ENCODE data around the gene APC. TPM values are rescaled to one million over a fixed set of nuclear protein-coding genes. Genes with fewer than 3 reads are reported as not detected.

The APC gene
- total and polyA plus RNA-seq, 2 donors (not counting 3 experiments of a cell fraction or from before 2014, with no cell fraction given): 11.2 to 39.6 TPM

DNA sequence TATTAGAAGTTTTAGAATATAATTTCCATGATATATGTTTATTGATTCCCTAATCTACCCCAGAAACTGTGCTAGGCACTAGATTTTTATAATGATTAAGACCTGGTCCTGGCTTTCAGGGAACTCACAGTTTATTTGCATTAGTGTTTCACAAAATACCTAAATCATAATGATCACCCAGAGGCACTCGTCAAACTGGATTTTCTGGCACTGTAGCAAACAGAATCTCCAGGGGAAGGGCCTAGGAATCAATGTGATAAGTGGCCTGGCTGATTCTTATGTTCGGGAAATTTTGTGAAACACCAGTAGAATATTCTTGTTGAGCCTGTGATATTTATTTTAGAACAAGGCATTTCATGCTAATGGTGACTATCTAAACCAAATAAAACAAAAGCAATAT, 86.0 kb downstream of the APC start:
- H3K4me1 ChIP-seq (ENCODE audit: control insufficient read depth, extremely low read depth, insufficient read depth, low read length): no peaks in the 10 kb centered on the region
- ChIA-PET CTCF (no interaction called here), POLR2A (no interaction called here)
- H3K36me3 ChIP-seq (ENCODE audit: control insufficient read depth in 2 of 2, extremely low read depth in 1 of 2, insufficient read depth in 2 of 2, low read length in 2 of 2): peaks cover 10 to 17% of the 10 kb centered on the region in 2 experiments
- H2AFZ ChIP-seq (ENCODE audit: low read depth, low read length): no peak overlapping the region
- dilution Hi-C loops (cut with MboI; ENCODE audit: extremely low pct_ligation_motif_present, low sequenced_read_pairs) (no loop called here), intact Hi-C loops (cut with micrococcal nuclease) (no loop called here)
- no peak for TF ChIP-seq MYC (IDR thresholded peaks at IDR 0.05; ENCODE audit: low read depth, low read length)
- no peak for TF ChIP-seq GATA2 (IDR thresholded peaks at IDR 0.05; ENCODE audit: insufficient read depth, insufficient read length, low read depth, low read length)
- no peak for TF ChIP-seq FOS (IDR thresholded peaks at IDR 0.05; ENCODE audit: borderline replicate concordance, insufficient read depth, low read length)
- TF ChIP-seq POLR2AphosphoS5 (IDR thresholded peaks at IDR 0.05; ENCODE audit: insufficient read depth, low read depth, low read length): no peak
- TF ChIP-seq JUN (IDR thresholded peaks at IDR 0.05; ENCODE audit: borderline replicate concordance, insufficient read depth, insufficient read length, low read depth): no peak
- TF ChIP-seq, protein P1, sequence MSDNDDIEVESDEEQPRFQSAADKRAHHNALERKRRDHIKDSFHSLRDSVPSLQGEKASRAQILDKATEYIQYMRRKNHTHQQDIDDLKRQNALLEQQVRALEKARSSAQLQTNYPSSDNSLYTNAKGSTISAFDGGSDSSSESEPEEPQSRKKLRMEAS (IDR thresholded peaks at IDR 0.05; ENCODE audit: insufficient read depth, insufficient read length): no peak
- no peak for TF ChIP-seq POLR2A (IDR thresholded peaks at IDR 0.05; ENCODE audit: low read depth, low read length)
- no peaks in the 10 kb centered on the region for H4K20me1 ChIP-seq (replicated peaks; ENCODE audit: control insufficient read depth, extremely low read depth, insufficient read depth, low read length)
- H3K9me3 ChIP-seq (replicated peaks; ENCODE audit: control insufficient read depth, insufficient read depth, low read length): no peaks in the 10 kb centered on the region
- DNase-seq (ENCODE audit: low read depth, low spot score): no peak
- no TSS peak for BruUV-seq (replicated peaks)
- no peak overlapping the region for H3K4me2 ChIP-seq (ENCODE audit: insufficient read depth, low read length)
- FAIRE-seq: no peak
- H3K79me2 ChIP-seq (ENCODE audit: control insufficient read depth, insufficient read depth, low read length): no peaks in the 10 kb centered on the region
- no peak overlapping the region for H3K27ac ChIP-seq (ENCODE audit: insufficient read depth, low read depth, low read length)
- H3K4me3 ChIP-seq (replicated peaks in 1 of 3; ENCODE audit: insufficient read depth in 1 of 3, low read depth in 1 of 3, low read length in 3 of 3): no peak overlapping the region
- peaks cover 2% of the 10 kb centered on the region for H3K9me1 ChIP-seq (replicated peaks; ENCODE audit: control insufficient read depth, extremely low read depth, insufficient read depth, low read length)
- H3K9ac ChIP-seq (replicated peaks; ENCODE audit: extremely low read depth, insufficient read depth, low read length): no peak overlapping the region
- H3K27me3 ChIP-seq (ENCODE audit: control insufficient read depth in 2 of 2, insufficient read depth in 2 of 2, low read length in 2 of 2): no peaks in the 10 kb centered on the region

DNA sequence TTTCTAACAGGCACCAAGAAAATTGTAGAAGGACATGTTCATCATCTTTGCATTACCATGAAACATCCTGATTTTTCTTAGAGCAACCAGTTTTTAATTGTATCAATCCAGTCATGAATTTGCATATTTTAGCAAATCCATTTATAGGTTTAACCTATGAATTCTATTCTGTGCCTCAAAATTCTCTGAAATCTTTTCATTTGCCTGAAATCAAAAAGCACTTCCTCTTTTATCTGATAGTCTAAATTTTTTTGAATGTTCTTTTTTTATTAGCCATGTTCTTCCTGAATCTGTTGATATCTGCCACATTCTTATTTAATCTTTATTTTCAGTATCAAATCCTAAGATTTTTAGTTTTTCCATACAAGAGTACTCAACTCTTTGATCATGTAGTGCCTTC, 86.5 kb downstream of the APC start:
- CTCF ChIA-PET: no interaction called here

More for the DNA sequence above, 86.5 kb downstream of the APC start:
- intact Hi-C loops (cut with micrococcal nuclease) (no loop called here), dilution Hi-C loops (cut with MboI; ENCODE audit: extremely low pct_ligation_motif_present, low sequenced_read_pairs) (no loop called here)
- Histone ChIP-seq H3K27ac (ENCODE audit: insufficient read depth, low read depth, low read length) (no peak overlapping the region), H3K36me3 (ENCODE audit: control insufficient read depth in 2 of 2, extremely low read depth in 1 of 2, insufficient read depth in 2 of 2, low read length in 2 of 2) (peaks cover 8 to 15% of the 10 kb centered on the region in 2 experiments), H3K27me3 (ENCODE audit: control insufficient read depth in 2 of 2, insufficient read depth in 2 of 2, low read length in 2 of 2) (no peaks in the 10 kb centered on the region), H4K20me1 (replicated peaks; ENCODE audit: control insufficient read depth, extremely low read depth, insufficient read depth, low read length) (no peaks in the 10 kb centered on the region), H2AFZ (ENCODE audit: low read depth, low read length) (no peak overlapping the region), H3K9me3 (replicated peaks; ENCODE audit: control insufficient read depth, insufficient read depth, low read length) (no peaks in the 10 kb centered on the region), H3K4me2 (ENCODE audit: insufficient read depth, low read length) (no peak overlapping the region), H3K4me1 (ENCODE audit: control insufficient read depth, extremely low read depth, insufficient read depth, low read length) (no peaks in the 10 kb centered on the region), H3K9me1 (replicated peaks; ENCODE audit: control insufficient read depth, extremely low read depth, insufficient read depth, low read length) (peaks cover 2% of the 10 kb centered on the region), H3K9ac (replicated peaks; ENCODE audit: extremely low read depth, insufficient read depth, low read length) (no peak overlapping the region), H3K4me3 (replicated peaks in 1 of 3; ENCODE audit: insufficient read depth in 1 of 3, low read depth in 1 of 3, low read length in 3 of 3) (no peak overlapping the region), H3K79me2 (ENCODE audit: control insufficient read depth, insufficient read depth, low read length) (no peaks in the 10 kb centered on the region)
- no peak for DNase-seq (ENCODE audit: low read depth, low spot score)
- POLR2A ChIA-PET: no interaction called here
- FAIRE-seq: no peak
- TF ChIP-seq, protein P1 (IDR thresholded peaks at IDR 0.05; ENCODE audit: insufficient read depth, insufficient read length): no peak
- TF ChIP-seq FOS (IDR thresholded peaks at IDR 0.05; ENCODE audit: borderline replicate concordance, insufficient read depth, low read length): no peak
- no peak for TF ChIP-seq EZH2 (IDR thresholded peaks at IDR 0.05; ENCODE audit: borderline replicate concordance, low read depth, low read length, severe bottlenecking)
- no peak for TF ChIP-seq JUN (IDR thresholded peaks at IDR 0.05; ENCODE audit: borderline replicate concordance, insufficient read depth, insufficient read length, low read depth)
- BruUV-seq (replicated peaks): no TSS peak

All from endothelial cell of umbilical vein (primary cell).